HCT116 (cell line): ENCODE measurements around the gene ELL2. TPM values are rescaled to one million over a fixed set of nuclear protein-coding genes. Genes with fewer than 3 reads are reported as not detected.

Source experiments
- ATAC-seq: fragments of 200-7000 bp; cut with Tn5 transposase; 2 replicates; pipeline ENCODE4 v1.9.1; 2020; ENCODE audit warnings: mild to moderate bottlenecking, moderate library complexity
- BruUV-seq: library from RNA; stranded (reverse); fragments of 400-500 nt; replicated peaks from 2 replicates; lab custom pipeline; 2021; lab: Mats Ljungman, UMichigan
- CTCF ChIA-PET: fragments of 300-600 bp; sonication (Branson Sonifier 250); formaldehyde crosslinking; loops from one replicate; lab custom pipeline; 2021; ENCODE audit warnings: antibody characterized with exemption; lab: Charles Lee
- POLR2A ChIA-PET: fragments of 300-600, 350-600 bp; sonication (Branson Sonifier 250); formaldehyde crosslinking; loops from one replicate; lab custom pipeline; 2021; ENCODE audit warnings: antibody characterized with exemption; lab: Charles Lee
- RAD21 ChIA-PET, 2 experiments: fragments of 300-600 bp; sonication (Branson Sonifier 250); formaldehyde crosslinking; loops; one replicate each; lab custom pipeline; 2023; ENCODE audit warnings: low total read pairs in 2 of 2; ENCODE audit not compliant: uncharacterized antibody in 2 of 2, unreplicated experiment in 2 of 2, low non-redundant PET in 1 of 2; lab: Charles Lee
- DNase-seq: peaks from one replicate; pipeline ENCODE4 v3.0.0-alpha.2; 2010; ENCODE audit warnings: low read depth, low spot score
- H2AFZ ChIP-seq: fragments of 200-600 bp; shearing (Covaris generic), sonication (generic); 2 replicates; pipeline ENCODE4 v1.6.1; 2017; ENCODE audit warnings: low read depth, mixed run types, mixed read lengths, antibody characterized with exemption, low read length; ENCODE audit not compliant: poor library complexity, severe bottlenecking
- H3K27ac ChIP-seq: 2 replicates; pipeline ENCODE4 v1.5.1; 2012; ENCODE audit warnings: low read depth, low read length
- H3K27me3 ChIP-seq: fragments of 200-600 bp; sonication (generic); 2 replicates; pipeline ENCODE4 v1.6.1; 2016; ENCODE audit warnings: mixed run types, low read length, mixed read lengths; ENCODE audit not compliant: insufficient read depth
- H3K36me3 ChIP-seq, 2 experiments: fragments of 200-500 bp in 1 of 2; fragments of 200-600 bp in 1 of 2; sonication (Bioruptor generic) in 1 of 2; sonication (generic) in 1 of 2; 2 replicates each; pipeline versions ENCODE4 v1.5.1 to v1.6.1; 2014 to 2016; ENCODE audit warnings: low read length in 2 of 2, inconsistent platforms in 1 of 2, mixed read lengths in 1 of 2, mixed run types in 1 of 2; ENCODE audit not compliant: insufficient read depth in 2 of 2, control insufficient read depth in 1 of 2
- H3K4me1 ChIP-seq, 2 experiments: fragments of 200-600 bp in 1 of 2; sonication (generic) in 1 of 2; 2 replicates each; pipeline versions ENCODE4 v1.5.1 to v1.6.1; 2012 to 2017; ENCODE audit warnings: low read length in 2 of 2, inconsistent platforms in 1 of 2, mild to moderate bottlenecking in 1 of 2, mixed read lengths in 1 of 2, mixed run types in 1 of 2, moderate library complexity in 1 of 2; ENCODE audit not compliant: insufficient read depth in 2 of 2, control insufficient read depth in 1 of 2
- H3K4me2 ChIP-seq: fragments of 200-600 bp; sonication (generic); 2 replicates; pipeline ENCODE4 v1.6.1; 2017; ENCODE audit warnings: mixed run types, low read length, mixed read lengths
- H3K4me3 ChIP-seq, 2 experiments: fragments of 200-600 bp in 1 of 2; sonication (generic) in 1 of 2; replicated peaks in 1 of 2; 2 replicates each; pipeline ENCODE4 v1.5.1; 2011 to 2016; ENCODE audit warnings: low read length in 2 of 2, control low read depth in 1 of 2, low read depth in 1 of 2, mild to moderate bottlenecking in 1 of 2, mixed read lengths in 1 of 2, mixed run types in 1 of 2
- H3K79me2 ChIP-seq: fragments of 200-600 bp; sonication (generic); 2 replicates; pipeline ENCODE4 v1.6.1; 2017; ENCODE audit warnings: mild to moderate bottlenecking, mixed run types, low read length, moderate library complexity, mixed read lengths; ENCODE audit not compliant: insufficient read depth
- H3K9ac ChIP-seq: fragments of 200-600 bp; sonication (generic); 2 replicates; pipeline ENCODE4 v1.6.1; 2016; ENCODE audit warnings: low read length, mixed read lengths
- H3K9me2 ChIP-seq: fragments of 200-600 bp; sonication (generic), shearing (Covaris generic); 2 replicates; pipeline ENCODE4 v1.6.1; 2017; ENCODE audit warnings: mixed run types, mild to moderate bottlenecking, moderate library complexity; ENCODE audit not compliant: insufficient read depth
- H3K9me3 ChIP-seq, 2 experiments: fragments of 200-500 bp in 1 of 2; fragments of 200-600 bp in 1 of 2; sonication (Bioruptor generic) in 1 of 2; sonication (generic) in 1 of 2; 2 replicates each; pipeline ENCODE4 v1.6.1; 2014 to 2017; ENCODE audit warnings: low read length in 2 of 2, mixed read lengths in 2 of 2, inconsistent platforms in 1 of 2, low read depth in 1 of 2, mild to moderate bottlenecking in 1 of 2, mixed run types in 1 of 2, moderate library complexity in 1 of 2; ENCODE audit not compliant: control insufficient read depth in 1 of 2, insufficient read depth in 1 of 2
- H4K20me1 ChIP-seq: fragments of 200-600 bp; sonication (generic), shearing (Covaris generic); 2 replicates; pipeline ENCODE4 v1.6.1; 2017; ENCODE audit warnings: mixed run types, mild to moderate bottlenecking, moderate library complexity; ENCODE audit not compliant: insufficient read depth
- CBX3 ChIP-seq: IDR thresholded peaks from 2 replicates; pipeline ENCODE4 v1.6.1; 2012; ENCODE audit warnings: low read depth
- CEBPB ChIP-seq: IDR thresholded peaks from 2 replicates; pipeline ENCODE4 v1.6.1; 2012; ENCODE audit warnings: low read depth
- CTCF ChIP-seq, 3 experiments: fragments of 200-600 bp in 1 of 3; sonication (generic) in 1 of 3; IDR thresholded peaks in 2 of 3; conservative IDR thresholded peaks in 1 of 3; 2 replicates each; pipeline ENCODE4 v1.5.1; 2012 to 2017; ENCODE audit warnings: low read depth in 2 of 3, low read length in 2 of 3, antibody characterized with exemption in 1 of 3, borderline replicate concordance in 1 of 3, control low read depth in 1 of 3, mild to moderate bottlenecking in 1 of 3, mixed read lengths in 1 of 3, mixed run types in 1 of 3, moderate library complexity in 1 of 3; ENCODE audit not compliant: insufficient read depth in 1 of 3
- FOSL1 ChIP-seq: IDR thresholded peaks from 2 replicates; pipeline ENCODE4 v1.6.1; 2012; ENCODE audit warnings: low read depth
- MAX ChIP-seq: IDR thresholded peaks from 2 replicates; pipeline ENCODE4 v1.6.1; 2012
- RAD21 ChIP-seq: IDR thresholded peaks from 2 replicates; pipeline ENCODE4 v1.6.1; 2012; ENCODE audit warnings: low read depth, mild to moderate bottlenecking
- SIN3A ChIP-seq: IDR thresholded peaks from 2 replicates; pipeline ENCODE4 v1.6.1; 2012; ENCODE audit warnings: low read depth
- SRF ChIP-seq: IDR thresholded peaks from 2 replicates; pipeline ENCODE4 v1.6.1; 2012; ENCODE audit warnings: low read depth
- YY1 ChIP-seq: IDR thresholded peaks from 2 replicates; pipeline ENCODE4 v1.6.1; 2011; ENCODE audit warnings: low read length, low read depth, moderate library complexity, mild to moderate bottlenecking; ENCODE audit not compliant: insufficient replicate concordance; ENCODE audit errors: extremely low read depth
- ZFX ChIP-seq: fragments of 450-650 bp; IDR thresholded peaks from 2 replicates; pipeline ENCODE4 v1.6.1; 2017
- intact Hi-C: fragments of 100-400 bp; cut with micrococcal nuclease; formaldehyde crosslinking; loops from 2 replicates; pipeline ENCODE4 v1.10.0; 2022
- total RNA-seq: library from RNA; stranded (reverse); gene quantifications from one replicate; pipeline ENCODE4 v1.2.1, GENCODE V29; 2021; ENCODE audit not compliant: unreplicated experiment

Gene ELL2
- total RNA-seq, 1 experiment from 2014 or later, result 29.8 TPM

GRCh38 chr5:95962475-95962773 lies 773 bp upstream of the ELL2 start:
- H2AFZ ChIP-seq, result peak overlapping the region; percentile 85
- H3K36me3 ChIP-seq, result no peaks in the 10 kb centered on the region
- RAD21 ChIA-PET, result no interaction called here
- no peak for DNase-seq
- no peaks in the 10 kb centered on the region for H3K9me2 ChIP-seq
- H3K4me2 ChIP-seq, result peak overlapping the region; percentile 92
- POLR2A ChIA-PET, result interaction anchor here (3.2 kb wide), 1 partner anchor 116 kb away, joined by 8 read pairs; no protein-coding TSS in a partner anchor
- H3K27me3 ChIP-seq, result no peaks in the 10 kb centered on the region
- H4K20me1 ChIP-seq, result no peaks in the 10 kb centered on the region
- ATAC-seq, result no peak
- TF ChIP-seq CBX3 (0 out of 2 replicates have a peak, but pooled peaks have one; percentile 1), SRF (no peak)
- H3K9me3 ChIP-seq, result no peaks in the 10 kb centered on the region
- H3K79me2 ChIP-seq, result peaks cover 33% of the 10 kb centered on the region
- TSS peak; percentile 92 for BruUV-seq
- intact Hi-C loops, result loop anchor here (5.0 kb wide), 2 partner anchors 115 to 215 kb away; no protein-coding TSS in a partner anchor
- H3K4me3 ChIP-seq, result peak overlapping the region; percentile 83 to 84
- H3K9ac ChIP-seq, result peak overlapping the region; percentile 85
- peaks cover 21 to 48% of the 10 kb centered on the region in 2 experiments for H3K4me1 ChIP-seq
- CTCF ChIA-PET, result no interaction called here
- H3K27ac ChIP-seq, result peak overlapping the region; percentile 40

GRCh38 chr5:95960667-95961616 lies 709 bp downstream of the ELL2 start:
- Histone ChIP-seq H3K79me2 (peaks cover 43% of the 10 kb centered on the region), H4K20me1 (no peaks in the 10 kb centered on the region)
- TF ChIP-seq FOSL1 (no peak), ZFX (peak; percentile 65), CTCF (IDR thresholded peaks at IDR 0.05 in 2 of 3, conservative IDR thresholded peaks at IDR 0.05 in 1 of 3; ENCODE audit: borderline replicate concordance in 1 of 3, insufficient read depth in 1 of 3, low read depth in 2 of 3, low read length in 2 of 3) (peak; percentile 15 to 68 (median 65); a peak in 5 of 6 replicates), SIN3A (peak; percentile 33; the same call in 1 of the 2 replicates), YY1 (peak; percentile 47), CEBPB (no peak), RAD21 (peak; percentile 52), MAX (peak; percentile 58; the same call in 1 of the 2 replicates)
- TF ChIP-seq, all 23 proteins: peak for 6
- BruUV-seq, result TSS peak; percentile 41
- H3K9ac ChIP-seq, result peak overlapping the region; percentile 85
- no peaks in the 10 kb centered on the region for H3K9me2 ChIP-seq
- H2AFZ ChIP-seq, result peak overlapping the region; percentile 61
- peak overlapping the region; percentile 92 for H3K4me2 ChIP-seq
- peak overlapping the region; percentile 83 to 84 for H3K4me3 ChIP-seq
- ChIA-PET POLR2A (interaction anchor here (0.5 to 3.2 kb wide), 2 partner anchors 107 to 118 kb away, joined by 3 to 8 read pairs; no protein-coding TSS in a partner anchor), RAD21 (no interaction called here), CTCF (no interaction called here)
- H3K27ac ChIP-seq, result peak overlapping the region; percentile 84
- no peaks in the 10 kb centered on the region for H3K9me3 ChIP-seq
- peak; percentile 73 for ATAC-seq
- no peaks in the 10 kb centered on the region for H3K27me3 ChIP-seq
- peaks cover 21 to 48% of the 10 kb centered on the region in 2 experiments for H3K4me1 ChIP-seq
- DNase-seq, result no peak
- intact Hi-C loops, result loop anchor here (2.0 to 5.0 kb wide), 3 partner anchors 116 to 376 kb away; no protein-coding TSS in a partner anchor
- no peaks in the 10 kb centered on the region for H3K36me3 ChIP-seq
